T-helper 17 cell (primary cell): ENCODE data around the gene AOC1. TPM values are rescaled to one million over a fixed set of nuclear protein-coding genes. Genes with fewer than 3 reads are reported as not detected.
"Not testable (repeated sequence)": the region's sequence is repeated elsewhere in the genome, so short reads cannot be mapped to it uniquely, and the experiment has no call there.

Source experiments
- ATAC-seq: fragments of 150-1000 bp; cut with Tn5 transposase; 2 replicates; pipeline ENCODE4 v1.10.0; 2021; ENCODE audit warnings: mild to moderate bottlenecking, moderate library complexity
- DNase-seq, 3 donors: peaks; one replicate each; pipeline versions ENCODE4 v3.0.0 to v3.0.0-alpha.2; 2020 to 2021
- H3K9me3 ChIP-seq: one replicate; pipeline ENCODE4 v1.7.0; 2013; ENCODE audit warnings: low read length, mild to moderate bottlenecking; ENCODE audit not compliant: control insufficient read depth, poor library complexity, severe bottlenecking
- H3K27ac Mint-ChIP-seq: one replicate; pipeline ENCODE4 v1.8.0; 2022; ENCODE audit warnings: mild to moderate bottlenecking, moderate library complexity, mixed read lengths
- H3K27me3 Mint-ChIP-seq: one replicate; pipeline ENCODE4 v1.8.0; 2022; ENCODE audit warnings: mixed read lengths
- H3K36me3 Mint-ChIP-seq: one replicate; pipeline ENCODE4 v1.8.0; 2022; ENCODE audit warnings: low read depth, mixed read lengths
- H3K4me1 Mint-ChIP-seq: one replicate; pipeline ENCODE4 v1.8.0; 2022; ENCODE audit warnings: mild to moderate bottlenecking, mixed read lengths
- H3K4me3 Mint-ChIP-seq: one replicate; pipeline ENCODE4 v1.8.0; 2022; ENCODE audit warnings: mild to moderate bottlenecking, moderate library complexity, mixed read lengths
- total RNA-seq, 4 donors: library from RNA in 2 of 4; stranded (reverse) in 2 of 4; gene quantifications; one replicate each; pipeline ENCODE4 v1.2.3 and lab custom pipeline; 2022 to 2026

The AOC1 gene
- total RNA-seq, 2 donors from 2014 or later = not detected

GRCh38 chr7:150902078-150903033 lies 50.0 kb downstream of the AOC1 start:
- DNase-seq = no peak
- peaks cover 23% of the 10 kb centered on the region for H3K4me1 Mint-ChIP-seq
- peaks cover 67% of the 10 kb centered on the region for H3K27me3 Mint-ChIP-seq

GRCh38 chr7:150903606-150904005 lies 51.3 kb downstream of the AOC1 start:
- Mint-ChIP-seq H3K36me3 (peaks cover 2% of the 10 kb centered on the region), H3K4me1 (peaks cover 14% of the 10 kb centered on the region), H3K4me3 (no peak overlapping the region), H3K27me3 (peaks cover 62% of the 10 kb centered on the region), H3K27ac (no peak overlapping the region)
- ATAC-seq = no peak
- no peaks in the 10 kb centered on the region for H3K9me3 ChIP-seq
- DNase-seq = no peak

More at GRCh38 chr7:150902078-150903033, 50.0 kb downstream of the AOC1 start:
- Mint-ChIP-seq H3K27ac (no peak overlapping the region), H3K4me3 (no peak overlapping the region), H3K36me3 (peaks cover 2% of the 10 kb centered on the region)
- no peak for ATAC-seq
- no peaks in the 10 kb centered on the region for H3K9me3 ChIP-seq

DNA sequence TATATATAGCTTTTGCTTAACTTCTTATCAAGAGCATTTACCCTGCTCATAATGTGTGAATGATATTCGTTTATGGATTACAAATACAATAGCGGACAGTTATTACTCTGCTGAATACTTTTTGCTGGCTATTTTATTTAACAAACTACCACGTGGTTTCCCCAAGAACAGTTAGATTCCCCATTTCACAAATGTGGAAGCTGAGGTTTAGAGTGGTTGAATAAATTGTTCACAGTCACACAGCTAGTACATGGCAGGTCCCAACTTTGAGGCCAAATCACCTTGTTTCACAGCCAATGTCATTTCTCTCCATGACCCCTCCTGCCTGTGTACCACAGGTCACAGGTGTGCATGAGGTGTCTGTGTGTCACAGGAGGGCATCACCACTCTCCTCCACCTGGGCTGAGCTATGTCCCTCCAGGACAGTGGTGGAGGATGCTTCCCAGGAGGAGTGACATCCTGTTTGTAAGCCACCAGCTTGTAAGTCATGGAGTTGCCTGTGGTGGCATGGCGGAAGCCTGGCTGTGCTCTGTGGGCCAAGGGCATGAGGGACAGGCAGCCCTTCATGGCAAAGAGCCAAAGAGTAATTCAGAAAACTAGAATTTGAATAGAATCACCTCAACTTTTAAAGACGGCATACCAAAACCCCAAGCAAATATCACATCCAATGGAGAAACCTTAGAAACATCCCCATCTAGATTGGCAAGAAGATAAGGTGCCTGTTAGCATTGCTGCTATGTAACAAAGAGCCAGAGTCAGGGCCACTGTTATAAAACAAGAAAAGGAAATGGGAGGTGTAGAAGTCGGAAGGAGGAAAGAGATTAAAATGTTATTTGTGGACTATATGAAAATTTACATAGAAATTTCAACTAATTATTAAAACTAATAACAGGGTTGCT lies 51.9 kb downstream of the AOC1 start:
- H3K9me3 ChIP-seq = no peaks in the 10 kb centered on the region
- H3K4me3 Mint-ChIP-seq = no peak overlapping the region
- no peak for ATAC-seq
- peaks cover 59% of the 10 kb centered on the region for H3K27me3 Mint-ChIP-seq
- peaks cover 17% of the 10 kb centered on the region for H3K4me1 Mint-ChIP-seq
- no peak for DNase-seq
- H3K36me3 Mint-ChIP-seq = peaks cover 2% of the 10 kb centered on the region
- no peak overlapping the region for H3K27ac Mint-ChIP-seq

DNA sequence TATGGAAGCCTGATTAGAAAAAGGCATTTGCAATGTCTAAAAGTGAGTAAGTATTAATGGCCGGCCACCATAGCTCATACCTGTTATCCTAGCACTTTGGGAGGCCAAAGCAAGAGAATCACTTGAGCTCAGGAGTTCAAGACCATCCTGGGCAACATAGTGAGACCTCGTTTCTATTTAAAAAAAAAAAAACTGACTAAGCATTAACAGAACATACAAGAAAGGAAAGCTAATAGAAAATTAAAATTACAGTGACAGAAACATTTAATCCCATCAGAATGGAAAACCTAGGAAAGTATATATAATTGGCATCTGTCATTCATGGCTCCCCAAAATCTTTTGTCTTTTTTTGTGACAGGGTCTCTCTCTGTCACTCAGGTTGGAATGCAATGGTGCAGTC lies 55.9 kb downstream of the AOC1 start:
- H3K9me3 ChIP-seq = no peaks in the 10 kb centered on the region
- H3K4me3 Mint-ChIP-seq = no peak overlapping the region
- ATAC-seq = no peak
- no peak for DNase-seq
- peaks cover 13% of the 10 kb centered on the region for H3K4me1 Mint-ChIP-seq
- no peak overlapping the region for H3K27ac Mint-ChIP-seq
- peaks cover 33% of the 10 kb centered on the region for H3K27me3 Mint-ChIP-seq
- peaks cover 2% of the 10 kb centered on the region for H3K36me3 Mint-ChIP-seq

DNA sequence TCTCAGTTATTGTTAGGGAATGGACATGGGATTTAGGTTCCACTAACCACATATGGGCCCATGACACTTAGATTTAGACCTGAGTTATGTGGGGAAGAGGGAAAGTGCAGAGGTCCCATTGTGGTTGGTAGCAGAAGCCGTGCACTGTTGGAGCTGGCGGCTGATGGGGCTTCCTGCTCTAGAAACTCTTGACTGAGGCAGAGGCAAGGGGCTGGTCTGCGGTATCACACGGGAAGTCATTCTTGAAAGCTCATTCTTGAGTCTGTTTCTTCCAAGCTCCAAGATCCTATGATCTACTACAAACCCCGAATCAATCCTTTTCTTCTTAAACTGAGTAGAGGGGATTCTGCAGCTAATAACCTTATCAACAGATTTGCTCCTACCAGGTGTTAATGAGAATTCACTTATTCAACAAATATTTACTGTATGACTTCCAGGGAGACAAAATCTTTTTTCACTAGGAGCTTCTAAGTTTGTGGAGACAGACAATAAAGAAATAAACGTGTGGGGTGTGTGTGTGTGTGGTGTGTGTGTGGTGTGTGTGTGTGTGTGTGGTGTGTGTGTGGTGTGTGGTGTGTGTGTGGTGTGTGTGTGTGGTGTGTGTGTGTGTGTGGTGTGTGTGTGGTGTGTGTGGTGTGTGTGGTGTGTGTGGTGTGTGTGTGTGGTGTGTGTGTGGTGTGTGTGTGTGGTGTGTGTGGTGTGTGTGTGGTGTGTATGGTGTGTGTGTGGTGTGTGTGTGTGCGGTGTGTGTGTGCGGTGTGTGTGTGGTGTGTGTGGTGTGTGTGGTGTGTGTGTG lies 57.1 kb downstream of the AOC1 start:
- H3K4me3 Mint-ChIP-seq = peak overlapping the region; percentile 64
- H3K36me3 Mint-ChIP-seq = peaks cover 2% of the 10 kb centered on the region
- H3K27me3 Mint-ChIP-seq = peaks cover 23% of the 10 kb centered on the region
- H3K9me3 ChIP-seq = no peaks in the 10 kb centered on the region
- peak; percentile 94 for ATAC-seq
- H3K4me1 Mint-ChIP-seq = peaks cover 13% of the 10 kb centered on the region
- peak overlapping the region; percentile 72 for H3K27ac Mint-ChIP-seq
- DNase-seq = peak in 1 of 3 donors; percentile 15

- not testable (repeated sequence) for H3K36me3 Mint-ChIP-seq, H3K4me3 Mint-ChIP-seq, H3K9me3 ChIP-seq, ATAC-seq, DNase-seq, H3K27ac Mint-ChIP-seq
- Mint-ChIP-seq H3K27me3 (peaks cover 20% of the 10 kb centered on the region), H3K4me1 (peaks cover 13% of the 10 kb centered on the region)
These were observed 58.1 kb downstream of the AOC1 start for GRCh38 chr7:150910305-150910995.

DNA sequence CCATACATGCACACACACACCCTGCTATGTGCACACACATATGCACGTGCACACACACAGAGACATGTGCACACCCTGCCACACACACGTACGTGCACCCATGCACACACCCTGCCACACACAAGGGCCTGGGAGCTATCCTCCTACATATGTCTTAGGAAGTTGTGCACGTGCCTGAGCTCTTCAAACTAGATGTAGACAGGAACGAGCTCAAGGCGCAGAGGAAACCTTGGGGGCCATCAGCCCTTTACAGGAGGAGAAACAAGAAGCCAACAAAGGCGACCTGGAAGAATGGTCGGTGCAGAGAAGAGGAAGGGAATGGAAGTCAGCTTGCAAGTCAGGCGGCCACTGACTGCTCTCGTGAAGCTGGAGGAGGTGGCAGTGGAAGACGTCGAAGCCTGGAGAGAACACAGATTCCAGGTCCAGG lies 58.7 kb downstream of the AOC1 start:
- ATAC-seq (no peak), DNase-seq (no peak)
- Mint-ChIP-seq H3K27ac (no peak overlapping the region), H3K27me3 (peaks cover 20% of the 10 kb centered on the region), H3K4me3 (no peak overlapping the region), H3K4me1 (peaks cover 16% of the 10 kb centered on the region), H3K36me3 (peaks cover 4% of the 10 kb centered on the region)
- H3K9me3 ChIP-seq = no peaks in the 10 kb centered on the region

Other genes with a start within 250 kb of the AOC1 start
- gene GIMAP6, start 220.1 kb upstream of the AOC1 start, total RNA-seq = 10 to 100 TPM; 25.5 to 48.3 TPM
- gene GIMAP2, start 166.8 kb upstream of the AOC1 start, total RNA-seq = 10 to 100 TPM; 53.7 to 68.2 TPM
- gene GIMAP1, start 135.9 kb upstream of the AOC1 start, total RNA-seq = 10 to 100 TPM; 14.1 to 23.0 TPM
- 10 to 100 TPM; 44.1 to 65.3 TPM for gene GIMAP5, start 115.1 kb upstream of the AOC1 start, total RNA-seq
- gene TMEM176B, start 52.2 kb upstream of the AOC1 start, total RNA-seq = not detected
- under 1 TPM in 1 of 2 donors, not detected in 1; 0.20 TPM for gene TMEM176A, start 51.7 kb upstream of the AOC1 start, total RNA-seq
- gene KCNH2, start 125.8 kb downstream of the AOC1 start, total RNA-seq = 1 to 10 TPM; 2.2 to 5.6 TPM
- gene NOS3, start 138.5 kb downstream of the AOC1 start, total RNA-seq = 1 to 10 TPM; 9.4 to 9.6 TPM
- 10 to 100 TPM in 1 of 2 donors, 1 to 10 TPM in 1; 5.3 to 12.2 TPM for gene ATG9B, start 172.0 kb downstream of the AOC1 start, total RNA-seq
- gene ABCB8, start 175.9 kb downstream of the AOC1 start, total RNA-seq = 10 to 100 TPM; 47.7 to 60.1 TPM
- 1 to 10 TPM; 6.7 to 9.1 TPM for gene ASIC3, start 196.0 kb downstream of the AOC1 start, total RNA-seq
- 1 to 10 TPM; 4.7 TPM for gene CDK5, start 205.4 kb downstream of the AOC1 start, total RNA-seq
- 10 to 100 TPM; 48.9 to 61.3 TPM for gene SLC4A2, start 207.1 kb downstream of the AOC1 start, total RNA-seq
- gene FASTK, start 228.3 kb downstream of the AOC1 start, total RNA-seq = 10 to 100 TPM; 67.7 to 82.2 TPM
- 10 to 100 TPM; 46.6 to 52.4 TPM for gene TMUB1, start 231.0 kb downstream of the AOC1 start, total RNA-seq
- gene AGAP3, start 234.0 kb downstream of the AOC1 start, total RNA-seq = 10 to 100 TPM; 45.6 to 53.0 TPM